SK-N-SH (cell line): ENCODE results near the gene CSF2RB. TPM values are rescaled to one million over a fixed set of nuclear protein-coding genes. Genes with fewer than 3 reads are reported as not detected.

Experiments
- CTCF ChIA-PET: fragments of 300-600, 350-600 bp; formaldehyde crosslinking; extraction: SDS; loops from one replicate; lab custom pipeline; 2021; lab: Yijun Ruan, JAX
- POLR2A ChIA-PET: fragments of 350-600 bp; sonication (Branson Sonifier 250); formaldehyde crosslinking; extraction: SDS; loops from one replicate; lab custom pipeline; 2020; ENCODE audit warnings: antibody characterized with exemption, inconsistent platforms; lab: Yijun Ruan, JAX
- DNase-seq: peaks from one replicate; pipeline ENCODE4 v3.0.0; 2012
- H2AFZ ChIP-seq: fragments of 200-600 bp; sonication (generic); 2 replicates; pipeline ENCODE4 v1.8.1; 2016; ENCODE audit warnings: antibody characterized with exemption, mild to moderate bottlenecking, low read depth
- H3F3A ChIP-seq: fragments of 200-600 bp; sonication (generic); replicated peaks from 2 replicates; pipeline ENCODE3; 2016; ENCODE audit warnings: antibody characterized with exemption, mild to moderate bottlenecking; ENCODE audit not compliant: insufficient read depth
- H3K27ac ChIP-seq, 2 experiments: fragments of 200-500 bp in 1 of 2; fragments of 200-600 bp in 1 of 2; sonication (Bioruptor generic) in 1 of 2; sonication (generic), shearing (Covaris generic) in 1 of 2; 2 replicates each; pipeline versions ENCODE4 v1.5.1 to v1.6.1; 2014 to 2016; ENCODE audit warnings: low read depth in 2 of 2, inconsistent platforms in 1 of 2, low read length in 1 of 2, mild to moderate bottlenecking in 1 of 2, mixed read lengths in 1 of 2
- H3K27me3 ChIP-seq: fragments of 200-600 bp; sonication (generic), shearing (Covaris generic); 2 replicates; pipeline ENCODE4 v1.6.1; 2016; ENCODE audit warnings: mixed run types; ENCODE audit not compliant: insufficient read depth
- H3K36me3 ChIP-seq, 2 experiments: fragments of 200-500 bp in 1 of 2; fragments of 200-600 bp in 1 of 2; sonication (Bioruptor generic) in 1 of 2; sonication (generic) in 1 of 2; replicated peaks in 1 of 2; 2 replicates each; pipeline versions ENCODE3 to v1.5.1; 2014 to 2016; ENCODE audit warnings: low read length in 1 of 2, mild to moderate bottlenecking in 1 of 2; ENCODE audit not compliant: insufficient read depth in 2 of 2, control insufficient read depth in 1 of 2
- H3K4me1 ChIP-seq, 2 experiments: fragments of 200-500 bp in 1 of 2; fragments of 200-600 bp in 1 of 2; sonication (Bioruptor generic) in 1 of 2; sonication (generic), shearing (Covaris generic) in 1 of 2; 2 replicates each; pipeline versions ENCODE4 v1.5.1 to v1.6.1; 2014 to 2016; ENCODE audit warnings: low read depth in 1 of 2, low read length in 1 of 2, mixed run types in 1 of 2; ENCODE audit not compliant: insufficient read depth in 2 of 2, control insufficient read depth in 1 of 2
- H3K4me2 ChIP-seq: fragments of 200-600 bp; sonication (generic), shearing (Covaris generic); 2 replicates; pipeline ENCODE4 v1.6.1; 2017; ENCODE audit warnings: mixed run types
- H3K4me3 ChIP-seq, 2 experiments: fragments of 200-500 bp in 1 of 2; fragments of 200-600 bp in 1 of 2; sonication (Bioruptor generic) in 1 of 2; sonication (generic), shearing (Covaris generic) in 1 of 2; 2 replicates each; pipeline versions ENCODE4 v1.5.1 to v1.8.1; 2014 to 2016; ENCODE audit warnings: low read depth in 2 of 2, inconsistent platforms in 1 of 2, low read length in 1 of 2, mild to moderate bottlenecking in 1 of 2, mixed read lengths in 1 of 2, moderate library complexity in 1 of 2
- H3K79me2 ChIP-seq: fragments of 200-600 bp; sonication (generic); 2 replicates; pipeline ENCODE4 v1.8.1; 2017; ENCODE audit warnings: mild to moderate bottlenecking; ENCODE audit not compliant: insufficient read depth
- H3K9ac ChIP-seq: fragments of 200-600 bp; sonication (generic); 2 replicates; pipeline ENCODE4 v1.6.1; 2017; ENCODE audit warnings: mixed run types
- H3K9me2 ChIP-seq: fragments of 200-600 bp; sonication (generic); 2 replicates; pipeline ENCODE4 v1.6.1; 2017; ENCODE audit warnings: mixed run types
- H3K9me3 ChIP-seq: fragments of 200-600 bp; sonication (generic); 2 replicates; pipeline ENCODE4 v1.6.1; 2017; ENCODE audit warnings: mixed run types, mild to moderate bottlenecking, moderate library complexity
- H4K20me1 ChIP-seq: fragments of 200-600 bp; sonication (generic); 2 replicates; pipeline ENCODE4 v1.6.1; 2017; ENCODE audit warnings: mild to moderate bottlenecking, mixed run types; ENCODE audit not compliant: insufficient read depth
- CHD2 ChIP-seq: fragments of 150-350 bp; IDR thresholded peaks from 2 replicates; pipeline ENCODE4 v1.6.1; 2018; ENCODE audit warnings: low read length; ENCODE audit not compliant: partially characterized antibody
- EP300 ChIP-seq, 2 experiments: IDR thresholded peaks; 2 replicates each; pipeline versions ENCODE4 v1.4.0 to v1.6.1; 2012; ENCODE audit warnings: borderline replicate concordance in 1 of 2, low read depth in 1 of 2, low read length in 1 of 2
- EZH2phosphoT487 ChIP-seq: fragments of 200-600 bp; sonication (generic); IDR thresholded peaks from 2 replicates; pipeline ENCODE4 v1.6.1; 2017; ENCODE audit warnings: low read depth, mixed run types, mild to moderate bottlenecking, antibody characterized with exemption, moderate library complexity, borderline replicate concordance
- FOXJ3 ChIP-seq: sonication (generic); formaldehyde crosslinking; IDR thresholded peaks from 2 replicates; pipeline ENCODE4 v1.5.1; 2020; ENCODE audit warnings: mild to moderate bottlenecking, missing genetic modification reagents
- FOXM1 ChIP-seq: IDR thresholded peaks from 2 replicates; pipeline ENCODE4 v1.4.0; 2012; ENCODE audit warnings: low read depth, mild to moderate bottlenecking
- GATA2 ChIP-seq: sonication (generic); formaldehyde crosslinking; IDR thresholded peaks from 2 replicates; pipeline ENCODE4 v1.5.0; 2020; ENCODE audit warnings: mild to moderate bottlenecking, missing genetic modification reagents
- IRF3 ChIP-seq: fragments of 150-350 bp; IDR thresholded peaks from 2 replicates; pipeline ENCODE4 v1.6.1; 2016; ENCODE audit warnings: mild to moderate bottlenecking, low read depth, low read length
- POLR2AphosphoS5 ChIP-seq: IDR thresholded peaks from 2 replicates; pipeline ENCODE4 v1.6.1; 2012; ENCODE audit warnings: low read depth, low read length
- RAD21 ChIP-seq: IDR thresholded peaks from 2 replicates; pipeline ENCODE4 v1.6.1; 2012; ENCODE audit warnings: mild to moderate bottlenecking, low read length
- RFX5 ChIP-seq: IDR thresholded peaks from 2 replicates; pipeline ENCODE4 v1.6.1; 2012; ENCODE audit warnings: mild to moderate bottlenecking, improper control_type of control experiment, low read length
- TAF1 ChIP-seq: IDR thresholded peaks from 2 replicates; pipeline ENCODE4 v1.6.1; 2012; ENCODE audit warnings: low read depth, mild to moderate bottlenecking, low read length, moderate library complexity, borderline replicate concordance
- USF1 ChIP-seq: IDR thresholded peaks from 2 replicates; pipeline ENCODE4 v1.4.0; 2012; ENCODE audit warnings: low read depth, borderline replicate concordance
- USF2 ChIP-seq: fragments of 150-350 bp; IDR thresholded peaks from 2 replicates; pipeline ENCODE4 v1.6.1; 2017; ENCODE audit warnings: antibody characterized with exemption, low read length, low read depth, borderline replicate concordance
- ZBTB33 ChIP-seq: IDR thresholded peaks from 2 replicates; pipeline ENCODE4 v1.4.0; 2012; ENCODE audit warnings: low read depth, borderline replicate concordance
- WGBS: methylation state at CpG from one replicate; pipeline ENCODE4 v1.1.6; 2017; ENCODE audit warnings: low lambda C conversion rate; 5-methylcytosine and 5-hydroxymethylcytosine counted together
- polyA plus RNA-seq, 3 experiments: library from polyadenylated mRNA; depleted of rRNA; stranded (reverse); fragments of >200 nt; gene quantifications; 2 replicates each; pipeline ENCODE4 v1.2.3, GENCODE V29; 2012

CSF2RB gene
- polyA plus RNA-seq, 1 of the 3 experiments (the other 2 are of a cell fraction): not detected

- H3F3A ChIP-seq: no peaks in the 10 kb centered on the region
- H3K4me2 ChIP-seq: no peak overlapping the region
- TF ChIP-seq FOXM1: no peak
- no peak for TF ChIP-seq RAD21
- no peak for TF ChIP-seq ZBTB33
- no peak for TF ChIP-seq USF1
- TF ChIP-seq FOXJ3 (CRISPR knock-in tag): no peak
- no peak for TF ChIP-seq EP300 (IDR thresholded peaks at IDR 0.05; ENCODE audit: borderline replicate concordance in 1 of 2, low read depth in 1 of 2, low read length in 1 of 2)
- no peak for TF ChIP-seq EZH2phosphoT487
- no peak for TF ChIP-seq TAF1
- no peak for TF ChIP-seq RFX5
- no peak for TF ChIP-seq CHD2
- no peak for TF ChIP-seq IRF3
- TF ChIP-seq USF2: no peak
- TF ChIP-seq GATA2: no peak
- TF ChIP-seq POLR2AphosphoS5: no peak
- TF ChIP-seq, all 33 proteins: peak for 0
- Histone ChIP-seq H3K4me1 (no peaks in the 10 kb centered on the region), H3K36me3 (no peaks in the 10 kb centered on the region), H3K4me3 (no peak overlapping the region), H4K20me1 (no peaks in the 10 kb centered on the region), H3K9me3 (no peaks in the 10 kb centered on the region), H2AFZ (no peak overlapping the region), H3K9ac (no peak overlapping the region), H3K27me3 (peaks cover 11% of the 10 kb centered on the region; the same call in 1 of the 2 replicates), H3K9me2 (no peaks in the 10 kb centered on the region), H3K79me2 (no peaks in the 10 kb centered on the region), H3K27ac (no peak overlapping the region)
- CTCF ChIA-PET: no interaction called here
- POLR2A ChIA-PET: no interaction called here
- WGBS: 17% methylated on average over 2 of the region's 2 CpGs
- no peak for DNase-seq
These were observed 13.2 kb upstream of the CSF2RB start for GRCh38 chr22:36900225-36900624.
